Keratinocyte (primary cell): ENCODE measurements around the gene OTOG. TPM values are rescaled to one million over a fixed set of nuclear protein-coding genes. Genes with fewer than 3 reads are reported as not detected.

Source experiments
- DNase-seq: peaks from one replicate; pipeline ENCODE4 v3.0.0-alpha.2; 2011; ENCODE audit warnings: low read depth, missing footprints, low spot score
- FAIRE-seq: peaks from 2 replicates; lab custom pipeline; 2011; peaks lifted over from hg19 to GRCh38; lab: Jason Lieb, UNC
- H2AFZ ChIP-seq: 2 replicates; pipeline ENCODE4 v1.6.0; 2012; ENCODE audit warnings: low read length, control low read depth, inconsistent platforms; ENCODE audit not compliant: control insufficient read depth
- H3K27ac ChIP-seq: 2 replicates; pipeline ENCODE4 v1.5.1; 2011; ENCODE audit warnings: low read length; ENCODE audit not compliant: control insufficient read depth, insufficient read depth
- H3K27me3 ChIP-seq: 3 replicates; pipeline ENCODE4 v1.6.0; 2011; ENCODE audit warnings: low read length; ENCODE audit not compliant: control insufficient read depth, insufficient read depth; ENCODE audit errors: extremely low read depth
- H3K36me3 ChIP-seq, 2 experiments: 2 replicates in 1 of 2; 3 replicates in 1 of 2; pipeline ENCODE4 v1.5.1; 2011; ENCODE audit warnings: low read length in 2 of 2, mild to moderate bottlenecking in 1 of 2; ENCODE audit not compliant: control insufficient read depth in 2 of 2, insufficient read depth in 2 of 2; ENCODE audit errors: extremely low read depth in 1 of 2
- H3K4me1 ChIP-seq: 3 replicates; pipeline ENCODE4 v1.5.1; 2011; ENCODE audit warnings: low read length; ENCODE audit not compliant: control insufficient read depth, insufficient read depth; ENCODE audit errors: extremely low read depth
- H3K4me2 ChIP-seq: 3 replicates; pipeline ENCODE4 v1.6.0; 2011; ENCODE audit warnings: low read depth, low read length; ENCODE audit not compliant: control insufficient read depth, insufficient read depth; ENCODE audit errors: extremely low read depth
- H3K4me3 ChIP-seq, 3 experiments: fragments of 200-600 bp in 1 of 3; sonication (generic) in 1 of 3; 2 replicates in 2 of 3; 3 replicates in 1 of 3; pipeline ENCODE4 v1.5.1; 2011 to 2016; ENCODE audit warnings: low read length in 3 of 3, mild to moderate bottlenecking in 3 of 3, control low read depth in 2 of 3, inconsistent platforms in 1 of 3, low read depth in 1 of 3, mixed read lengths in 1 of 3, mixed run types in 1 of 3, moderate library complexity in 1 of 3; ENCODE audit not compliant: control insufficient read depth in 2 of 3, insufficient read depth in 2 of 3; ENCODE audit errors: extremely low read depth in 1 of 3
- H3K79me2 ChIP-seq: 2 replicates; pipeline ENCODE4 v1.6.0; 2012; ENCODE audit warnings: low read length; ENCODE audit not compliant: control insufficient read depth, insufficient read depth
- H3K9ac ChIP-seq: 3 replicates; pipeline ENCODE4 v1.6.0; 2011; ENCODE audit warnings: low read length; ENCODE audit not compliant: control insufficient read depth, insufficient read depth; ENCODE audit errors: extremely low read depth
- H3K9me1 ChIP-seq: 3 replicates; pipeline ENCODE4 v1.6.0; 2011; ENCODE audit warnings: low read length; ENCODE audit not compliant: control insufficient read depth, insufficient read depth; ENCODE audit errors: extremely low read depth
- H3K9me3 ChIP-seq: 2 replicates; pipeline ENCODE4 v1.5.1; 2012; ENCODE audit warnings: low read depth, low read length; ENCODE audit not compliant: control insufficient read depth
- H4K20me1 ChIP-seq: 3 replicates; pipeline ENCODE4 v1.6.0; 2011; ENCODE audit warnings: low read length; ENCODE audit not compliant: control insufficient read depth, insufficient read depth; ENCODE audit errors: extremely low read depth
- CTCF ChIP-seq, 3 experiments: IDR thresholded peaks in 1 of 3; conservative IDR thresholded peaks in 1 of 3; optimal IDR thresholded peaks in 1 of 3; 2 replicates in 2 of 3; 3 replicates in 1 of 3; pipeline versions ENCODE3 to v1.5.1; 2011; ENCODE audit warnings: low read length in 3 of 3, mild to moderate bottlenecking in 3 of 3, moderate library complexity in 2 of 3, control low read depth in 1 of 3, inconsistent platforms in 1 of 3; ENCODE audit not compliant: insufficient read depth in 2 of 3; ENCODE audit errors: extremely low read depth in 1 of 3
- EZH2 ChIP-seq: IDR thresholded peaks from one replicate; pipeline ENCODE4 v1.6.1; 2012; ENCODE audit warnings: inconsistent platforms, mild to moderate bottlenecking, low read length, moderate library complexity
- dilution Hi-C: fragments of 300-500 bp; cut with MboI; formaldehyde crosslinking; loops from one replicate; pipeline ENCODE4 v1.7.0; 2020; ENCODE audit warnings: low sequenced_read_pairs; ENCODE audit not compliant: extremely low pct_ligation_motif_present
- polyA plus RNA-seq, 5 experiments: library from polyadenylated mRNA; depleted of rRNA in 3 of 5; stranded (reverse) in 3 of 5; stranded (forward) in 1 of 5; unstranded in 1 of 5; fragments of >200 nt; gene quantifications; 1 replicate in 1 of 5; 2 replicates in 3 of 5; 3 replicates in 1 of 5; pipeline versions ENCODE4 v1.2.1 to v1.2.3, GENCODE V29; 2011 to 2012; ENCODE audit warnings: missing spikeins in 2 of 5, low read depth in 1 of 5, low replicate concordance in 1 of 5

Gene OTOG
- polyA plus RNA-seq, 1 donor (not counting 4 experiments of a cell fraction or from before 2014, with no cell fraction given) = not detected

GRCh38 chr11:17643506-17644405, 96.7 kb downstream of the OTOG start:
- Histone ChIP-seq H3K36me3 (no peaks in the 10 kb centered on the region), H2AFZ (no peak overlapping the region), H3K4me2 (no peak overlapping the region), H3K9ac (no peak overlapping the region), H4K20me1 (no peaks in the 10 kb centered on the region), H3K9me1 (no peaks in the 10 kb centered on the region), H3K27ac (no peak overlapping the region), H3K4me1 (no peaks in the 10 kb centered on the region), H3K79me2 (no peaks in the 10 kb centered on the region), H3K4me3 (no peak overlapping the region), H3K9me3 (no peaks in the 10 kb centered on the region), H3K27me3 (peaks cover 5% of the 10 kb centered on the region)
- DNase-seq (no peak), FAIRE-seq (no peak)
- dilution Hi-C loops = no loop called here
- no peak for TF ChIP-seq EZH2
- TF ChIP-seq CTCF (optimal IDR thresholded peaks at IDR 0.05 in 1 of 3, IDR thresholded peaks at IDR 0.05 in 1 of 3, conservative IDR thresholded peaks at IDR 0.05 in 1 of 3; ENCODE audit: extremely low read depth in 1 of 3, insufficient read depth in 2 of 3, low read length in 3 of 3) = no peak

GRCh38 chr11:17645190-17645970, 98.3 kb downstream of the OTOG start:
- Histone ChIP-seq H3K9me1 (no peaks in the 10 kb centered on the region), H3K4me2 (no peak overlapping the region), H3K4me1 (no peaks in the 10 kb centered on the region), H3K9ac (no peak overlapping the region), H3K9me3 (no peaks in the 10 kb centered on the region), H3K4me3 (no peak overlapping the region), H3K79me2 (no peaks in the 10 kb centered on the region), H4K20me1 (no peaks in the 10 kb centered on the region), H3K27ac (no peak overlapping the region), H3K27me3 (peaks cover 12% of the 10 kb centered on the region), H2AFZ (no peak overlapping the region), H3K36me3 (no peaks in the 10 kb centered on the region)
- TF ChIP-seq CTCF (optimal IDR thresholded peaks at IDR 0.05 in 1 of 3, IDR thresholded peaks at IDR 0.05 in 1 of 3, conservative IDR thresholded peaks at IDR 0.05 in 1 of 3; ENCODE audit: extremely low read depth in 1 of 3, insufficient read depth in 2 of 3, low read length in 3 of 3) (no peak), EZH2 (no peak)
- FAIRE-seq (no peak), DNase-seq (no peak)
- dilution Hi-C loops = no loop called here
